Measurements from ENCODE around the gene LRP2.
"Not testable (repeated sequence)": the region's sequence is repeated elsewhere in the genome, so short reads cannot be mapped to it uniquely, and the experiment has no call there.

LRP2 gene

DNA sequence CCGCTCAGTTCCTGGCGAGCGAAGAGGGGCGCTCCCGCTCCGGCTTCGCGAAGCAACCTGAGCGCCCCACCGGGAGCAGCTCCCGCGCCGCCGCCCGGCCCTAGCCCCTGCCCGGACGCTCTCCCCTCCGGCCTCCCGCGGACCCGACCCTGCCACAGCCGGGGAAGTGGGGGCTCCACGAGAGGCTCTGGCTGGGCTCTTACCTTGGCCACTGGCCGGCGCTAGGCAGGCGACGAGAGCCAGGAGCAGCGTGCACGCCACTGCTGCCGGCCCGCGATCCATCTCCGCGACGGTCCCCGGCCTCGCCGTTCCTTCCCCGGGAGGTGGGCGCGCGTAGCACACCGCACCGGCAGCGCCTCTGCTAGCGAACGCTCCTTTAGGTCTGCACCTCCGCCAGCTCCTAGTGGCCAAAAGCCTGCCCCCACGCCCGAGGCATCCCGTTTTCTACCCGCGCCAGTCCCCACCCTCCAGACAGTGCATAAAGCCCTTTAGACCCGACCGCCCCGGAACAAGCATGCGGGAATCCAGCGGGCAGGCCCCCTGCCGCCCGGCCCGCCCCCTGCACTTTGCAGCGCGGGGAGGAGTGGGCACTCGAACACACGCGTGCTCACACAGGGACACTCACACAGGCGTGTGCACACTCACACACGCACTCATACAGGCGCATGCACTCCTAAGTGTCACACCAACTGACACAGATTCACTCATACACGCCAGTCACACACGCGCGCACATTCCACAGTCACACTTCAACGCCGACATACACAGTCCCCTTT, at the start of gene LRP2:
Gene LRP2, minus strand, starts transcription at position 417 of the 776 bp plus-strand sequence. Its CDS starts 135 bp downstream, at position 282.
- DNase-seq, result peak; percentile 29

DNA sequence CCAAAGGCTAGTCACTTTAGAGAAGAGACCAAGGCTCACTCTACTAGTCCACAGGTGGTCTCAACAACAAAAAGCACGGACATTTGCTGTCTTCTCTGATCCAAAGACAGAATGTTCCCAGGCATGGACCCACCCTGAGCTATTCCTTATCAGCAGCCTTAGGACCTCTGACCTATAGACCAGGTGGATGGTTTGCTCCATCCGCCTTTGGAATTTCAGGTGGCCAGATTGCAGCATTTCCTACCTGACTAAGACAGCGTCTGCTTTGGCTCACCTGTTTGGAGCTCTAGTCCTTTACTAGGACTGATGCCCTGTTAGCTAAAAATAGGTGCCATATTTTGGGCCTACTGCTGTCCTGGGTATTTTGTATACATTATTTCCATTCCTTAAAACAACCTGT, 44.6 kb upstream of the LRP2 start:
- no peak for DNase-seq

DNA sequence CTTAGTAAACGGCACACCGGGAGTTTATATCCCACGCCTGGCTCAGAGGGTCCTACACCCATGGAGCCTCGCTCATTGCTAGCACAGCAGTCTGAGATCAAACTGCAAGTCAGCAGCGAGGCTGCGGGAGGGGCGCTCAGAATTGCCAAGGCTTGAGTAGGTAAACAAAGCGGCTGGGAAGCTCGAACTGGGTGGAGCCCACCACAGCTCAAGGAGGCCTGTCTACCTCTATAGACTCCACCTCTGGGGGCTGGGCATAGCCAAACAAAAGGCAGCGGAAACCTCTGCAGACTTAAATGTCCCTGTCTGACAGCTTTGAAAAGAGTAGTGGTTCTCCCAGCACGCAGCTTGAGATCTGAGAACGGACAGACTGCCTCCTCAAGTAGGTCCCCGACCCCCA, 37.2 kb upstream of the LRP2 start:
- DNase-seq, result not testable (repeated sequence)

DNA sequence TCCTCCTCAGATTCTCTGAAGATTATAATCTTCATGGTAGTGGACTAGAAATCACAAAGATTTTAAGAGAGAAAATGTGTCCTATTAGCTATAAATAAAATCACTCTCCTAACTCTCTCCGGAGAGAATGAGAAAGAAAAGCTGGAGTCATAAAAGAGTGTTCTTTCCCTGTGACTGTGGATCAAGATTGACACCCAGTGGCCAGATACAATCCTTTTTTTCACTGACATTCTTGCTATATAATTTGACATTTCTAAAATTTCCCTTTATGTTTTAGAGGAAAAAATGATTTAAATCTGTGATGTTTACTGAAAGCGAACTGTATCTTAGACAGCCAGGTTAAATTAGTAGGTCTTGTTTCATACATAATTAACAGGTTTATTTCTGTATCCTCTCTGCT, 35.4 kb upstream of the LRP2 start:
- no peak for DNase-seq

DNA sequence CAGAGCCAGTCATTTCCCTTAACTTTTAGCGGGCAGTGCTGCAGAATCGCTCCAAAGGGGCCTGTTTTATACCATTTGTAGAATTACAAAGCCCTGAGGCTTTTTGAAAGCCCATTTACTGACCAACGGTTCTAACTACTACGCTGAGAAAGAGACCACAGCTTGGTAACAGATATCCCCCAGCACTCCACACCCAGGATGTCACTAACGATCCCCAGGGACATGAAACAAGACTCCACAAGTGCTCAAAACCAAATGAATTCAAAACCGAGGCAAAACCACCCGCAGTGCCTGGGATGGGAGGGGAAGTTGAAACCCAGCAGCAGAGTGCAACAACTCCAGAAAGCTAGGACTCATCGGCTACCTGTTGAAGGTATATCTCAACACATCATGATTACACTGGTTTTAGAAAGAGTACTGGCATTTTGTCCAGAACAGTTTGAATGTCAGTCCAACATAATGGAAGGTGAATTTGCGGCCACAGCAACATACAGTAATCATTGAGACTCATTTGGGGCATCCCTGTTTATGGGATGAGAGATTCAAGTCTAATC, 33.6 kb upstream of the LRP2 start:
- no peak for DNase-seq

DNA sequence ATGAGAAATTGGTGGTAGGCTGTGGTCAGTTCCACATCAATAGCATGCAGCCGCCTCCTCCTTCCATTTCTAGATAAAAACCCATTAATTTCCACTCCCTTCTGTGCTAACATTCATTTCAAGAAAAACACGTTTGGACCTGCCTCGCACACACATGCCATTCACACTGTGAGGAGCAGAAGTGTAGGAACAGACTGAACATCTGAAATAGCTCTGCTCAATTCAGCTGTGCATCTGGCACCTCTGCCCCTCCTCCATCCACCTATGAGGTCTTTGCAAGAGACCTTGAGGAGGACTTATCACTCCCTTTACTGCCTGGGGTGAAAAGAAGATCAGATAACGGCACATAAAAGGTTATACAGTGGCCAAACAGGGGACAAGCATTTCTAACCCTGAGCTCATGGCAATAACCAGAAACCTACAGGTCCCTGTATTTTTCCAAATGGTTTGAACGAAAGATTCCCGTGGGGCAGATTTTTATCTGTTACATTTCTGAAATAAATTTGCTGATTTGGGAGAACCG, 30.8 kb upstream of the LRP2 start:
- no peak for DNase-seq

DNA sequence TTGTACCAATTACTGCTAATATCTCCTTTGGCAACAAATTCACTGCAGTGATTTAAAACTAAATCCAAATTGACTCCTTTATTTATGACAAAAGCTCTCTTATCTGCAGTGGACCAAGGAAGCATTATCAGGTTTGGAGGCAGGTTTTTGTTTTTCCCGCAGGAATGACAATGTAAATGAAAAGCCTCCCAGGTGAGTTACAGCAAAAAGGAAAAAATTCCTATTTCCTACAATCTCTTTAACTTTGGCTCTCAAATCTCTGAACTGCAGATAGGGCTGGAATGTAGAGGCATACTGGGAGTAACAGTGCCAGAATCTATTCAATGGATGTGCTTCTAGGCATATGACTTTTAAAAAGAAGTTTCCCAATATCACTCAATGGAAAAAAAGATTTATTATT, 28.9 kb upstream of the LRP2 start:
- DNase-seq, result no peak

DNA sequence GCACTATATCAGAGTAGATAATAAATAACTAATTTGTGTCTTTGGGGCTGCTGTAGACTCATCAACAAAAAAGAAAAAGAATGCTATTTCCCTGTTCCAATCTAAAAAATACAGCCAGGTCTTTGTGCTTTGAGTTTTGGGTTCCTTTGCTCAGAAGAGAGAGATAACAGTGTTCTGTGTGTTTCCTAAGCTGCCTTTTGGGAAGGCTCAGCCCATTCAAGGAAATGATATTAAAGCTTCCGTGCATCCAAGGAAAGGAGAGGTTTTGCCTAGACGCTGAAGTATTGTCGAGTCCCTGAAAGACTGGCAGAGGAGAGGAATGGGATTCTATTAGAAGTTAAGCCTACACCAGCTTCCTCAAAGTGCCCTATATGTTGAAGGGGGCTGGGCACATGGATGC, 25.8 kb upstream of the LRP2 start:
- DNase-seq, result no peak

DNA sequence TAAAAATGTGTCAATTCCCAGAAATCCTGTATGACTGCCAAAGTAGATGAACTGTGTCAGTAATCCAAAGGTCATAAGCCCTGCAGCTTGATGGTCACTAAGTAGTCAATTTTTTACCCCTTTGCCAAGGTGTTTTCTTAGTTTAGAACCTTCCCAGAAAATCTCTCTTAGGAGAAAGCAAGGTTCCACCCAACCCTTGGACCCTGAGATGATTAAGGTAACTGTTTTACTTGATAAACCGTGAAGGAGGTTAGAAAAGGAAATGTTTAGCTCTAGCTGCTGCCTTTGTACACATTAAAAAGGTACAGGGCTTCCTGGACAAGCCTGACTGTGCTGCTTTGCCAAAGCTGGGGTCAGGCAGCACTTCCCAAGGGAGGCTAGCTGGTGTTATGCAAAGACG, 24.4 kb upstream of the LRP2 start:
- no peak for DNase-seq

DNA sequence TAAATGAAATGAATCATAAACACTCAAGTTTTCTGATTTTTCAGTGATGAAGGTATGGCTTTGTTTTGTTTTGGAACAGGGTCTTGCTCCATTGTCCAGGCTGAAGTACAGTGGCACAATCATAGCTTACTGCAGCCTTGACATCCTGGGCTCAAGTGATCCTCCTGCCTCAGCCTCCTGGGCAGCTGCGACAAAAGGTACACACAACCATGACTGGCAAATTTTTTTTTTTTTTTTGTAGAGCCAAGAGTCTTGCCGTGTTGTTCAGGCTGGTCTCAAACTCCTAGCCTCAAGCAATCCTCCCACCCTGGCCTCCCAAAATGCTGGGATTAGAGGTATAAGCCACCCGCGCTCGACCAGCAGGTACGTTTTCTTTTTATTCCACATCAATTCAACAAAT, 22.5 kb upstream of the LRP2 start:
- DNase-seq, result no peak

DNA sequence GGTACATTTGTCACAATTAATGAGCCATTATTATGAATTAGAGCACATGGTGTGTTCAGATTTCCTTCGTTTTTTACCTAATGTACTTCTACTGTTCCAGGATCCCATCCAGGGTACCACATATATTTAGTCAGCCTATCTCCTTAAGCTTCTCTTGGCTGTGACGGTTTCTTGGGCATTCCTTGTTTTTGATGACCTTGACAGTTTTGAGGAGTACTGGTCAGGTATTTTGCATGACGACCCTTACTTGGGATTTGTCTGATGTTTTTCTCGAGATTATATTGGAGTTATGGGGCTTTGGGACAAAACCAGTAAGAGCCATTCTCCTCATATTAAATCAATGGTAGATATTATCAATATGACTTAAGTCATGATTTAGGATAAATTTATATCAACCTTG, 10.2 kb upstream of the LRP2 start:
- no peak for DNase-seq

DNA sequence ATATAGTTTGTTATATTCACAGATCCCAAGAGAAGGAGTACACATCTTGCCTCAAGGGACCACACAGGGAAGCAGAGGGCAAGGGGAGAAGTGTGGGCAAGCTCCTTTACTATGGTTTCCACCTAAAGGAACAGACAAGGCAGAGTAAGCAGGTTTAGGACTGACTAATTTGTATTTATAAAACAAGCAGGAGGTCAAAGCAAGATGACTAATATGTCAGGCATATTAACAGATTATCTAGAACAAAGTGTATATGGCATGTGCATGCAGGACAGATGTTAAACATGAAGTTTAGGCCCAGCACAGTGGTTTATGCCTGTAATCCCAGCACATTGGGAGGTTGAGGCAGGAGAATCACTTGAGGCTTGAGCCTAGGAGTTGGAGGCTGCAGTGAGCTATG, 3.7 kb upstream of the LRP2 start:
- no peak for DNase-seq

DNA sequence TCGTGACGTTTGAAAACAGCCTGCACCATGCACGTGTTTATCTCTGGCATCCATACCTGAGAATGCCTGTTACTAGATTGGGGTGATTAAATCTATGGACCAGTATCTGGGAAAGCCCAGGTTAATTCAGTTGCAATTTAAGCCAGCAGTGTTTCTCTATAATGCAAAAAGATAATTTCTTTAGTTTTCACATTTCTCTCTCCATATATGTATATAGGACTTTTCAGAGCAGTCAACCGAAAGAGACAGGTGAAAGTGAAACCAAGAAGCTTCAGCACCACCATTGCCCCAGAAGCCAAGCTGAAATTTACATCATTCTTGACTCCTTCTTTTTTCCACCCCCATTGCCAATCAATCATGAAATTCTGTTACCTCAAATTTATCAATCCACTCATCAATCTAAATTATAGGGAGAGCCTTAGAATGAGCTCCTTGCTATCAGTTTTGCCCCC, 2.7 kb upstream of the LRP2 start:
- no peak for DNase-seq

DNA sequence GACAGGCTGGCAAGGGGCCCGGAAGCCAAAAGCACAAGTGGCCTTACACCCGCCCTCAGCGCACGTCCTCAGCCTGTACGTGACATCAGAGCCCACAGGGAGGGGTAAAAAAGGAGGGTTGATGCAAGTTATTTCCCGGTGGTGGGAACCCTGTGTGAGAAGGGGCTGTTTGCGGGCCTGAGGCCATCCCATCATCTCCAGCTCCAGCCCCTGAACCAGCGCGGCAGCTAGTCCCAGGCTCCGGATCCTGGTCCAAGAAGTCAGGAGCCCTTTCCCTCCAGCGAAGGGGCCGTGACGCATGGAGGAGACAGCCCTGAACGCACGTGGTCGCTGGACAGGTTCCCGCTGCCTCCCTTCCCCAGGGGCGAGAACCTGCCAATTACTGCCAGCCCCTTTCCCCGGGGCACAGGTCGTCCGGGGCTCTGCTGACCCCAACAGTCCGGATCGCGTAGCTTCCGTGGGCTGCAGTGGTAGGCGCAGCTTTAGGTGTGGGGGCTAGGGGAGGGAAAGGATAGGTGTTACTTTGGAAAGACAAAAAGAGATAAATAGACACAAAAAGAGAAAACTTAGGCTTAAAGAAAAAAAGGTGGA, 1.3 kb upstream of the LRP2 start:
- peak; percentile 57 for DNase-seq

DNA sequence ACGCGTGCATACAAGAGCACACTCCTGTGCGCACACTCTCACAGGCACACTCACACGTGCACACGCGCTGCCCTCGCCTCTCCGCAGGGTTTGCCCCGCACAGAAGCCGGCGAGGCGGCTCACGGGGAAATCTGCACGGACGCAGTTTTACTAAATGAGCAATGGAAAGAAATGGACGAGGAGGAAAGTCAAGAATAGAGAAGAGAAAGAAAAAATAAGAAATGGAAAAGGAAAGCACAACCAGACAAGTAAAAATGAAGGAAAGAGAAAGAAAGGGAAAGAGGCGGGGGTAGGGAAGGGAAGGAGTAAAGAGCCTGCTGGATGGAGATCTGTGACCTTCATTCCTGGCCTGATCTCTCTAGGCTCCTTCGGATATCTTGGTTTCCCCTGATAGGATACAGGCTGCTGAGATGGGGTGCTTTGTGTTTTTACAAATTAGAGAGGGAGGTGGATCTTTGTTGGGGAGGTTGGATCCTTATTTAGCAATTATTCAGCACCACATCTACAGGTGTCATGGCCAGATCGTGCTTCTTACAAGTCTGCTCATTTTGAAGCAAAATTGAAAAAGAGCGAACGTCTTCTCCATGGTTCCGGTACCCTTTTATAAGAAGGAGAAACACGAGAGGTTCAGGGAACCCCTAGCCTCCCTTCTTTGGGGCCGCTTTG, 693 bp upstream of the LRP2 start:
- no peak for DNase-seq

DNA sequence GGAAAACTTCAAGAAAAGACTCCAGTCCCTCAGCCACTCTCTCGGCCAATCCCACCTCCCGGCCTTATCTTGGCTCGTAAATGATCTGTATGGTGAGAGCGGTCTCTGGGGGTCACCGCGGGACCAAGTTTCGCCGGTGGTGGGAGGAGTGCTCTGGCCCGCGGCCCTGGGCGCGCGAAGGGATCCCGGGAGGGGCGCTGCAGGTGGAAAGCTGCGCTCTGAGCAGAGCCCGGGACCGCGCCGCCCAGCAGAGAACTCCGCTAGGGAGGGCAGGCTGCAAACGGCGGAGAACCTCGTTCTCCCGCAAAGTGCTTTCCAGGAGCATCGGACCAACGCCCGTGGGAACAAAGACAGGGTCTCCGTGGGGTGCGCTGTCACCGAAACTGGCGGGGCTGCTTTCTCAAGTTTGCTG, 622 bp downstream of the LRP2 start:
- peak; percentile 4 for DNase-seq

DNA sequence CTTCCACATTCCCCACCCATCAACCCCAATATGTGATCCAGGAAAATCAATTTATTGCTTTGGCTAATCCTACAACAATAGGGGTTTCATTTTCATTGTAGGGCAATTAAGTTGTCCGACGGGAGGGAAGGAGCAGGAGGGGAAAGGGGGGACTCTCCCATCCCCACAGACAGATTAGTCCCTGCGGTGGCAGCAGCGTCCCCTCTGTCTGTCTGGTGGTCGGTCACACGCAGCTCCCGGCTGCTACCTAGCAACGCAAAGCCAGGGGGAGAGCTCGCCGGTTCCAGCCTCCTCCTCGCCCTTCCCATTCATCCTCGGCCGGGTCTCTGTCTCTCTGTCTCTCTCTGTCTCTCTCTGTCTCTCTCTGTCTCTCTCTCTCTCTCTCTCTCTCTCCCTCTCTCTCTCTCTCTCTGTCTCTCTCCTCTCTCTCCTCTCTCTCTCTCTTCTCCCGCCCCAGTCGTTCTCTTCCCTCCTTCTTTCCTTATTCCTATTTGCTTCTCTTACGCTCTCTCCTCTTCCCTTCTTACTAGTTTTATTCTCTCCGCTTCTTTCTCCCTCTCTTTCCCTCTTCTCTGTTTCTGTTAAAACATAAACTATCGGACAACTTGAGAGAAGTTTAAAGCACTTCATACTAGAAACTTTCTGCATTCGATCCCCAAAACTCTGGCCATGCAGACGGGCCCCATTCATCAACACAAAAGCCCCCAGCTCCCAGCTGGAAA, 1.2 kb downstream of the LRP2 start:
- DNase-seq, result no peak

DNA sequence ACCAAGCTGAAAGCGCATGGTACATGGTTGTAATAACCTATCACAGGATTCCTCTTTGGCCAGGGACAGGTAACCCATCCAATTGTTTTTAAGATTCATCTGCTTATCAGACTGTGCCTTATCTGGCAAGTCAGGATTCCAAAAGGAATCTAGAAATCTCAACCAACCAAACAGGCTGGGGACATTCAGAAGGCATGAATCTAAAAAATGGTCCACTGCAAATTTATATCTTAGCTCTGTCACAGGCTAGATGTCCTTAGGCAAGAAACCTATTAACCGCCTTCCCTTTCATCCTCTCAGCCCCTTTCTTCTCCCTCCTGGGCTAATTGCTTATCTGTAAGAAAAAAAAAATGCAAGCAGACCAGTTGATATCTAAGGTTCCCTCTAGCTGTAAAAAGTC, 4.3 kb downstream of the LRP2 start:
- DNase-seq, result no peak

DNA sequence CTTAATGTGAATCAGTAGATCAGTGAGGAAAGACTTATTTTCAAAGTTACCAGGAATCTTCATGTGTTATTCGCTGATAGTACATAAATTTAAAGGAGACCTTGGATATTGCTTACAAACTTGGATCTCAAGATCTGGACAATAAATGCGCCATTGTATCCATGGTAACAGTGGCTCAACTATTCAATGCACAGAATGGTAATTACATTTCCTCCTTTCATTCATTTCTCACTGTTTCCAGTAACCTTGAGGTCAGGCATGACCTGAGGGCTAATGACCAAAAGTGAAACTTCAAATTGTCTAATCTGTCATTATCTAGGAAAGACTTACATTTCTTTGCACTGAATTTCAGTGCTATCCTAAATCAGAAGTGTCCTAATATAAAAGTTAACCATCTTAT, 8.1 kb downstream of the LRP2 start:
- no peak for DNase-seq

DNA sequence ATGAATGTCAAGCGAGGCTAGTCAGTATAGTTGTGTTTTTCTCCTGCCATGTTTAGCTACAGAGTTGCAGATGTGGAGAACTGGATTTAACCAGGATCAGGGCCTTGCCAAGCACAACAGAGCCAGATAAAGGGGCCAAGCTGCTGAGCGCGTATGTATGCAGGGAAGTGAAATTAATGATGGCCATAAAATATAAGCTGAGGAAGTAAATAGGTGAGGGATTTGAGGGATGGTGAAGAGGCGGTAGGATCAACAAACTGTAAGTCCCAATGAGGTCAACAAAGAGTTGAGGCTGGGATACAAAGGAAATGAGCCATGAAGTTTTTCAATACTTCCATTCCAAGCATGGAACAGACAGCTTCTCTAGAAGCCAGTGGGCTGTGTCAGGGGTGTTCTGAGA, 10.6 kb downstream of the LRP2 start:
- no peak for DNase-seq

DNA sequence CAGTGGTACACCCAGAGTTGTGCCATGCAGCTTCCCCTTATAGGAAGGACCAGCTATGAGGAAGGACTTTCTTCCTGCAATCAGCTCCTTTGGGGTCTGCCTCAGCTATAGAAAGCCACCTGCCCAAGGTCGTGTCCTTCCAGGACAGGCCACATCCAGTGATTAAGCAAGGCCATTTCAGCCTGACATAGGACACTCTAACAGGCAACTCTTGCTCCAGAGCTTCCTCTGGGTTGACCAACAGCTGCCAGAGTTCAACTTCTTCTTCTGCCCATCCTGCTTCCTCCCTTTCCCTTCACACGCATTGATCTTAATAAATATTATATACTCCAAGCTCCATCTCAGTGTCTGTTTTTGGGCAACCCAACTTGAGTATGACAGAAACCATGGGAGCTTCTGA, 12.8 kb downstream of the LRP2 start:
- DNase-seq, result no peak

DNA sequence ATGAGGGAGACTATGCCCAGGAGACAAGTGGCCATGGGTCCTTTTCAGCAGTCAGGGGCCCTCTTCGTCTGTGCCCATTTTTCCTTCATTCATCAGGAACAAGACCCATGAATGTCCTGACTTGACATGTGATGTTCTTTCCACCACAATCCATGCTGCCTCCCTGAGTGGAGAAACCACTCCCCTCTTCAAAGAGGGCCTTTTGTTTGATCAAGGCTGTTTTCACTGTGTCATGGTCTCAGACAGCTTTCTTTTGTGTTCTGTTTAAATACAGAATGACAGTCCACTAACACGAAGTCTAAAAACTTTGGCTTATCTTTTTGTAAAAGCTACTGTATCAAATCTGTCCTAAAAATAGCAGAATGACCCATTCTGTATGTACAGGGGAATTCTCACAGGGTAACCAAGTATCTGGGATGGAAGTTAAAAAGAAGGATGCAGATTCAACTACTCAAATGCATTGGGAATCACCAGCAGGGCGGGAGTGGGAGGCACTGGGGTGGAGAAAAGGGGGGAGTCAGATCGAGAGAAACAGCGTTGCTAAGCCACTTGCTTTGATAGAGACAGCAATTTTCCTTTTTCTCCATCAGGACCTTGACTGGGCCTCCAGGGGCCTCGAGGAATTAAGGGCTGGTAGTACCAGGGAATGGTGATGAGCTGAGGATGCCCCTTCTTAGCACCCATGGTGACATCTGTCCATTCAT, 13.9 kb downstream of the LRP2 start:
- DNase-seq, result no peak
